GM12878 (cell line): ENCODE results near the gene CNN2. TPM values are rescaled to one million over a fixed set of nuclear protein-coding genes. Genes with fewer than 3 reads are reported as not detected.

ENCODE experiments used
- CBFB ChIP-seq: IDR thresholded peaks from 2 replicates; pipeline ENCODE4 v1.6.1; 2016; ENCODE audit warnings: antibody characterized with exemption, low read depth
- CBX5 ChIP-seq: sonication (generic); IDR thresholded peaks from 2 replicates; pipeline ENCODE4 v1.6.1; 2016; ENCODE audit warnings: low read depth, moderate library complexity, mild to moderate bottlenecking, inconsistent platforms
- FOS ChIP-seq: IDR thresholded peaks from 3 replicates; pipeline ENCODE4 v1.6.1; 2011; ENCODE audit warnings: borderline replicate concordance; ENCODE audit not compliant: insufficient read length; ENCODE audit errors: extremely low read depth
- MEF2A ChIP-seq: IDR thresholded peaks from 2 replicates; pipeline ENCODE4 v1.6.1; 2011; ENCODE audit warnings: low read depth, mild to moderate bottlenecking, low read length, moderate library complexity; ENCODE audit not compliant: insufficient read depth
- NFYB ChIP-seq: IDR thresholded peaks from 2 replicates; pipeline ENCODE4 v1.6.1; 2011; ENCODE audit warnings: low read depth, mild to moderate bottlenecking, low read length, improper control_type of control experiment, moderate library complexity; ENCODE audit not compliant: insufficient read depth
- NR2F1 ChIP-seq: fragments of 450-650 bp; conservative IDR thresholded peaks from 2 replicates; pipeline ENCODE4 v1.6.1; 2017; ENCODE audit warnings: mild to moderate bottlenecking
- PAX8 ChIP-seq: fragments of 450-650 bp; IDR thresholded peaks from 2 replicates; pipeline ENCODE4 v1.6.1; 2017; ENCODE audit warnings: mild to moderate bottlenecking, moderate library complexity
- PKNOX1 ChIP-seq: fragments of 450-650 bp; IDR thresholded peaks from 2 replicates; pipeline ENCODE4 v1.6.1; 2016; ENCODE audit warnings: mild to moderate bottlenecking
- POU2F2 ChIP-seq: IDR thresholded peaks from 3 replicates; pipeline ENCODE4 v1.6.1; 2011; ENCODE audit warnings: low read depth, mild to moderate bottlenecking, low read length, borderline replicate concordance
- RFX5 ChIP-seq: IDR thresholded peaks from 2 replicates; pipeline ENCODE4 v1.6.1; 2011; ENCODE audit warnings: low read depth, low read length, improper control_type of control experiment
- SIN3A ChIP-seq: IDR thresholded peaks from 2 replicates; pipeline ENCODE4 v1.6.1; 2012; ENCODE audit warnings: low read depth, low read length, improper control_type of control experiment
- ZBTB33 ChIP-seq: fragments of 450-650 bp; IDR thresholded peaks from 2 replicates; pipeline ENCODE4 v1.6.1; 2017; ENCODE audit warnings: mild to moderate bottlenecking
- ZNF384 ChIP-seq: IDR thresholded peaks from 2 replicates; pipeline ENCODE4 v1.6.1; 2012; ENCODE audit warnings: low read depth, mild to moderate bottlenecking, low read length, improper control_type of control experiment, borderline replicate concordance
- ZSCAN29 ChIP-seq: fragments of 450-650 bp; IDR thresholded peaks from 2 replicates; pipeline ENCODE4 v1.6.1; 2017; ENCODE audit warnings: mild to moderate bottlenecking, moderate library complexity
- polyA plus RNA-seq, 11 experiments: library from polyadenylated mRNA; depleted of rRNA in 4 of 11; unstranded in 6 of 11; stranded (reverse) in 5 of 11; fragments of >200 nt; fragmentation: Nextera tagmentation in 4 of 11; fragmentation: Illumina TruSeq in 1 of 11; extraction: Ambion mirVana in 4 of 11; extraction: Trizol in 1 of 11; gene quantifications; 1 replicate in 1 of 11; 2 replicates in 10 of 11; pipeline versions ENCODE4 v1.2.1 to v1.2.3, GENCODE V29; 2011 to 2016; ENCODE audit warnings: inconsistent platforms in 2 of 11, missing spikeins in 2 of 11, low read depth in 1 of 11
- total RNA-seq, 4 experiments: library from RNA; depleted of rRNA in 3 of 4; stranded (reverse); fragments of >200 nt in 3 of 4; fragmentation: Illumina TruSeq in 1 of 4; extraction: Trizol in 1 of 4; gene quantifications; 2 replicates each; pipeline versions ENCODE4 v1.2.1 to v1.2.3, GENCODE V29; 2013 to 2021
- TF ChIP-seq, protein P1 (sequence below): fragments of 150-350 bp; IDR thresholded peaks from 2 replicates; pipeline ENCODE4 v1.6.1; 2014; ENCODE audit warnings: mild to moderate bottlenecking, low read depth, low read length
- TF ChIP-seq, protein P2 (sequence below): fragments of 450-650 bp; IDR thresholded peaks from 2 replicates; pipeline ENCODE4 v1.6.1; 2017; ENCODE audit warnings: borderline replicate concordance
- TF ChIP-seq, protein P3 (sequence below): fragments of 450-650 bp; IDR thresholded peaks from 2 replicates; pipeline ENCODE4 v1.6.1; 2016; ENCODE audit warnings: mild to moderate bottlenecking, moderate library complexity, borderline replicate concordance

CNN2 gene
- total and polyA plus RNA-seq, 10 of the 15 experiments (the other 5 are each of a cell fraction or from before 2014, with no cell fraction given): 34.7 to 311 (median 172) TPM

DNA sequence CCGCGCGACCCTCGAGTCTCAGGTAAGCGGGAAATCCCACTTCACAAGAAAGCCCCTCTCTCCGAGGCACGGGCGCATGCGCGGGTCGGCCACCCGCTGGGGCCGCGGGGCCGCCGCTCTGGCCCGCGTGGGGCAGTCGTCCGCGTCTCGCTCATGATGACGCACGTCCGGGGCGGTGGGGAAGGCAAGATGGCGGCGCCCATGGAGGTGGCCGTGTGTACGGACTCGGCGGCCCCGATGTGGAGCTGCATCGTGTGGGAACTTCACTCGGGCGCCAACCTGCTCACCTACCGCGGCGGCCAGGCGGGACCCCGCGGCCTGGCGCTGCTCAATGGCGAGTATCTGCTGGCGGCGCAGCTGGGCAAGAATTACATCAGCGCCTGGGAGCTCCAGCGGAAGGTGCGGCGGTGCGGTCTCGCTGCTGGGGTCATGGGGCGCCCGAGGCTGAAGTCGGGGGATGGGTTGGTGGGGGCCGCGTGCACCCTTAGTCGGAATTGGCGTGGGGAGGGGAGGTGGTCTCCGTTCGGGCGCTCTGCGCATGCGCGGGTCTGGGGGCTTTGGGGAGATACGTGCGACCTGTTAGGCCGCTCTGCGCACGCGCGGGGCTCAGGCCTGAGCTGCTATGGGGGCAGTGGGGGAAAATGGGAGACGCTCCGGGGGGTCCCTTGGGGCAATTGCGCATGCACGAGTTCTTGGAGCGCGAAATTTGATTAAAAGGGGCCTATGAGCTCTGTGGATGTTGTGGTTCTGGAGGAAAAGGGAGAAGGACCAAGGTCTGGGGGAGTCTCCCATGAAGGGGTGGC, 42.0 kb upstream of the CNN2 start, which contains the start of gene WDR18 (continued):
- TF ChIP-seq, protein P1, sequence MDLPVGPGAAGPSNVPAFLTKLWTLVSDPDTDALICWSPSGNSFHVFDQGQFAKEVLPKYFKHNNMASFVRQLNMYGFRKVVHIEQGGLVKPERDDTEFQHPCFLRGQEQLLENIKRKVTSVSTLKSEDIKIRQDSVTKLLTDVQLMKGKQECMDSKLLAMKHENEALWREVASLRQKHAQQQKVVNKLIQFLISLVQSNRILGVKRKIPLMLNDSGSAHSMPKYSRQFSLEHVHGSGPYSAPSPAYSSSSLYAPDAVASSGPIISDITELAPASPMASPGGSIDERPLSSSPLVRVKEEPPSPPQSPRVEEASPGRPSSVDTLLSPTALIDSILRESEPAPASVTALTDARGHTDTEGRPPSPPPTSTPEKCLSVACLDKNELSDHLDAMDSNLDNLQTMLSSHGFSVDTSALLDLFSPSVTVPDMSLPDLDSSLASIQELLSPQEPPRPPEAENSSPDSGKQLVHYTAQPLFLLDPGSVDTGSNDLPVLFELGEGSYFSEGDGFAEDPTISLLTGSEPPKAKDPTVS: no peak
- TF ChIP-seq POU2F2 (no peak), CBFB (no peak), PAX8 (no peak), ZNF384 (no peak), MEF2A (no peak), RFX5 (no peak), FOS (no peak), SIN3A (peak; percentile 79; the same call in 1 of the 2 replicates), CBX5 (no peak), ZSCAN29 (no peak), NR2F1 (peak; percentile 71), ZBTB33 (0 out of 2 replicates have a peak, but pooled peaks have one; percentile 23), PKNOX1 (no peak), NFYB (no peak)
- TF ChIP-seq, protein P2, sequence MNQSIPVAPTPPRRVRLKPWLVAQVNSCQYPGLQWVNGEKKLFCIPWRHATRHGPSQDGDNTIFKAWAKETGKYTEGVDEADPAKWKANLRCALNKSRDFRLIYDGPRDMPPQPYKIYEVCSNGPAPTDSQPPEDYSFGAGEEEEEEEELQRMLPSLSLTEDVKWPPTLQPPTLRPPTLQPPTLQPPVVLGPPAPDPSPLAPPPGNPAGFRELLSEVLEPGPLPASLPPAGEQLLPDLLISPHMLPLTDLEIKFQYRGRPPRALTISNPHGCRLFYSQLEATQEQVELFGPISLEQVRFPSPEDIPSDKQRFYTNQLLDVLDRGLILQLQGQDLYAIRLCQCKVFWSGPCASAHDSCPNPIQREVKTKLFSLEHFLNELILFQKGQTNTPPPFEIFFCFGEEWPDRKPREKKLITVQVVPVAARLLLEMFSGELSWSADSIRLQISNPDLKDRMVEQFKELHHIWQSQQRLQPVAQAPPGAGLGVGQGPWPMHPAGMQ: no peak
- TF ChIP-seq, protein P3, sequence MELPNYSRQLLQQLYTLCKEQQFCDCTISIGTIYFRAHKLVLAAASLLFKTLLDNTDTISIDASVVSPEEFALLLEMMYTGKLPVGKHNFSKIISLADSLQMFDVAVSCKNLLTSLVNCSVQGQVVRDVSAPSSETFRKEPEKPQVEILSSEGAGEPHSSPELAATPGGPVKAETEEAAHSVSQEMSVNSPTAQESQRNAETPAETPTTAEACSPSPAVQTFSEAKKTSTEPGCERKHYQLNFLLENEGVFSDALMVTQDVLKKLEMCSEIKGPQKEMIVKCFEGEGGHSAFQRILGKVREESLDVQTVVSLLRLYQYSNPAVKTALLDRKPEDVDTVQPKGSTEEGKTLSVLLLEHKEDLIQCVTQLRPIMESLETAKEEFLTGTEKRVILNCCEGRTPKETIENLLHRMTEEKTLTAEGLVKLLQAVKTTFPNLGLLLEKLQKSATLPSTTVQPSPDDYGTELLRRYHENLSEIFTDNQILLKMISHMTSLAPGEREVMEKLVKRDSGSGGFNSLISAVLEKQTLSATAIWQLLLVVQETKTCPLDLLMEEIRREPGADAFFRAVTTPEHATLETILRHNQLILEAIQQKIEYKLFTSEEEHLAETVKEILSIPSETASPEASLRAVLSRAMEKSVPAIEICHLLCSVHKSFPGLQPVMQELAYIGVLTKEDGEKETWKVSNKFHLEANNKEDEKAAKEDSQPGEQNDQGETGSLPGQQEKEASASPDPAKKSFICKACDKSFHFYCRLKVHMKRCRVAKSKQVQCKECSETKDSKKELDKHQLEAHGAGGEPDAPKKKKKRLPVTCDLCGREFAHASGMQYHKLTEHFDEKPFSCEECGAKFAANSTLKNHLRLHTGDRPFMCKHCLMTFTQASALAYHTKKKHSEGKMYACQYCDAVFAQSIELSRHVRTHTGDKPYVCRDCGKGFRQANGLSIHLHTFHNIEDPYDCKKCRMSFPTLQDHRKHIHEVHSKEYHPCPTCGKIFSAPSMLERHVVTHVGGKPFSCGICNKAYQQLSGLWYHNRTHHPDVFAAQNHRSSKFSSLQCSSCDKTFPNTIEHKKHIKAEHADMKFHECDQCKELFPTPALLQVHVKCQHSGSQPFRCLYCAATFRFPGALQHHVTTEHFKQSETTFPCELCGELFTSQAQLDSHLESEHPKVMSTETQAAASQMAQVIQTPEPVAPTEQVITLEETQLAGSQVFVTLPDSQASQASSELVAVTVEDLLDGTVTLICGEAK: peak; percentile 81; the same call in 1 of the 2 replicates
